ENCODE measurements around the gene ADCY1.
"Not testable (repeated sequence)": the region's sequence is repeated elsewhere in the genome, so short reads cannot be mapped to it uniquely, and the experiment has no call there.

ADCY1 gene

DNA sequence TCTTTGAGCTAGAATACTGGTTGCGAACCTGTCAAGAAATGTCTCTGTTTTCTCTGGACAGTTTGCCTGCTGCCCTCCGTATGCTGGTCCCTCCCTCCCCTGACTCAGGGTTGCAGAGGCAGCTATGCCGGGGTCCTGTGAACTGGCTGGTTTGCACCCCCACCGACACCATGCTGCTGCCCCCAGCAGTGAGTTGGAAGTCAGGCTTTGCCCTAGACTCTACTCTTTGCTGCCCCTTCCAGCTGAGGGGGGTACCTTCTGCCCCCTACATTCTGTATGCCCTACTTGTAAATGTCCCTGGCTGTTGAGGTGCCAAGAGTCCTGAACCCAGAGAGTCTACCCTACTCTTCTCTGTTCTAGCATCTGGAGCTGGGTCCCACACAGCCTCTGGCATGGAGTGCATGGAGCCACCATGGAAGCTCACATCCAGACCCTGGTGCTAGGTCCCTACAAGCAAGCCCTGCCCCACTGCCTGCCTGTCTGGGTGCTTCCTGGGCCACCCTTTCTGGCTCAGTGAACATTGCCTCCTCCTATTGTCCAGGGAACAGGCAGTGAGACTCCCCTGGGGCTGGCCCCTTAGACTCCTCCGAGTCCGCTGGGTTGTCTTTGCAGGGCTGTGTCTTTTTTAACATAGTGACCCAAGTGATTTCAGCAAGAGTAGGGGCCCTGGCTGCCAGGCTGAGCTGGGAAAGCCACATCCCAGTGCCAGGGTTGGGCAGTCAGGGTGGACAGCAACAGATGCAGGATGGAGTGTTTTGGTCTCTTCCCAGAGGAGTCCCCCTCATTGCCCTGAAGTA is 138.9 kb downstream of the ADCY1 start:
- DNase-seq (ENCODE audit: low spot score) = no peak

- DNase-seq (ENCODE audit: low spot score) = no peak
These were observed 139.7 kb downstream of the ADCY1 start for GRCh38 chr7:45713669-45714520.

- DNase-seq (ENCODE audit: low spot score) = no peak
These were observed 140.3 kb downstream of the ADCY1 start for GRCh38 chr7:45714521-45714820.

- DNase-seq (ENCODE audit: low spot score) = no peak
These were observed 141.5 kb downstream of the ADCY1 start for GRCh38 chr7:45715471-45716352.

GRCh38 chr7:45716380-45717203 is 142.4 kb downstream of the ADCY1 start:
- DNase-seq (ENCODE audit: low spot score) = no peak

DNA sequence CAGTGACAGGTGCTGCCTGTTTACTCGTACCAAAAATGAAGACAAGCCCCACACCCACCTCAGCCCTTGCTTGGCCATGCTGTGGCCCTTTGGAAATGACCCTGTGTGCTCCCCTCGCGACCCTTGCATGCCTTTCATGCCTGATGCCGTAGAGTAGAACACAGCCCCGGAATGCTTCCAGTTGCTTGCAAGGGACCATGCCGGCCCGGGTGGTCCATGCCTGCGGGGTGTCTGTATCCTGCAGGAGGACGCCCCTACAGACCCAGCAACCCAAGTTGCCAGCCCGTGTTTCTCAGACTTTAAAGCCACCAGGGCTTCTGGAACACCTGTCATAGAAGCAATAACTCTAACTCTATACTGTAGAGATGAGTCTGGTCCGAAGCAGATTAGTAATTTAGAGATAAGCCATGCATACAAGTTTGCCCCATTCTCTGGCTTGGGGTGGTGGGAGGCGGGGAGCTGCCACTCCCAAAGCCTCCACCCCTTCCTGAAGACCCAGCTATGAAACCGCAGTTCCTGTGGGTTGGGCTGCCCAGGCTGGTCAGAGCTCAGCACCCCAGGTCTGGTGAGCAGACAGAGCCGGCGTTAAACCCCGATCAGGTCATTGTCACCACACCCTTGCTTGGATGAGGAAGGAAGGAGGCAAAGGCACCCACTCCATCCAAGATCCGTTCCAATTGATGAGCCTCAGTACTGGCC is 143.5 kb downstream of the ADCY1 start:
- DNase-seq (ENCODE audit: low spot score) = no peak

GRCh38 chr7:45718464-45719330 is 144.5 kb downstream of the ADCY1 start:
- DNase-seq (ENCODE audit: low spot score) = no peak

DNA sequence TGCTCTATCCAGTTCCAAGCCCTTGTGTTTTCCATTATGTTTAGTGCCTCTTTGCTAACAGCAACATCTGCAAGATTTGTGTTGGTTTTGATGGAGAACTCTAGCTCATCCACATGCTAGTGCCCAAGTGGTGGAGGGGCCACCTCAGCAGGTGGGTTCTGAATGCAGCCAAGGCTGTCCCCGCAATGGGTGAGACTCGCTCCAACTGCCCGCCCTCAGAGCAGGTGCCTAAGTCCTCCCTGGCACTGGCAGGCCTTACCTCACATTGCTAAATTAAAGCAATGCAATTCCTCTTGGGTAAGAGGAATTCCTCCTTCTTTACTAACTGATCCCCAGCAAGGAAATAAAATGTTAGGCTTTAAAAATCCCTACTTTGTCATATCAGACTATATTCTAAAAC is 146.8 kb downstream of the ADCY1 start:
- DNase-seq (ENCODE audit: low spot score) = no peak

- no peak for DNase-seq (ENCODE audit: low spot score)
These were observed 147.8 kb downstream of the ADCY1 start for GRCh38 chr7:45721686-45722598.

DNA sequence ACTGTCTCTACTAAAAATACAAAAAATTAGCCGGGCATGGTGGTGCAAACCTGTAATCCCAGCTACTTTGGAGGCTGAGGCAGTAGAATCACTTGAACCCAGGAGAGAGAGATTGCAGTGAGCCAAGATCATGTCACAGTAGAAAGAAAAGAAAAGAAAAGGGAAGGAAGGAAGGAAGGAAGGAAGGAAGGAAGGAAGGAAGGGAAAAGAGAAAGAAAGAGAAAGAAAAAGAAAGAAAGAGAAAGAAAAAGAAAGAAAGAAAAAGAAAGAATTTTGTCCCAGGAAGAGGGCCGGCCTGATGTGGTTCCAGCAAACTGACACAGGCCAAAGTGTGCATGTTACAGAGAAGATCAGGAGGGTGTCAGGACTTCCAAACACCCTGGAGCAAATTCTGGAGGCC is 151.1 kb downstream of the ADCY1 start:
- DNase-seq (ENCODE audit: low spot score) = not testable (repeated sequence)

- DNase-seq (ENCODE audit: low spot score) = no peak
These were observed 152.7 kb downstream of the ADCY1 start for GRCh38 chr7:45726883-45727282.

GRCh38 chr7:45731692-45732443 is 157.7 kb downstream of the ADCY1 start:
- DNase-seq (ENCODE audit: low spot score) = not testable (repeated sequence)

- not testable (repeated sequence) for DNase-seq (ENCODE audit: low spot score)
These were observed 164.8 kb downstream of the ADCY1 start for GRCh38 chr7:45738920-45739319.

DNA sequence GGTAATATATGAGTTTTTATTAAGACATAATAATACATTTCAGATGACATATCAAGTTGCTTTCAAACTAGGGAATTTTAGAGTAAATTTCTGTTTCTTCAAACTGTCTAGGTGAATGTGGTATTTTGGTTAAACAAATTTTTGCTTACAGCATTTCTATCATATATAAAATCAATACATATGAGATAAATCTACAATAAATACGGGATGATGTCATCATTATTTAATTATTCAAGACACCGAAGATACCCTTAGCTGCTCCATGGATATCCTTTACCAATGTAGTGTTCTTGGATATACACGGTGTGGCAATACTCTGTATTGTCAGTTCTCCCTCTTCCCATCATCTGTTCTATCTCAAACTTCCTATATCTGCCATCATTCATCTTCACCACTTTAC is 166.4 kb downstream of the ADCY1 start:
- not testable (repeated sequence) for DNase-seq (ENCODE audit: low spot score)

GRCh38 chr7:45748976-45749375 is 174.8 kb downstream of the ADCY1 start:
- DNase-seq (ENCODE audit: low spot score) = not testable (repeated sequence)

DNA sequence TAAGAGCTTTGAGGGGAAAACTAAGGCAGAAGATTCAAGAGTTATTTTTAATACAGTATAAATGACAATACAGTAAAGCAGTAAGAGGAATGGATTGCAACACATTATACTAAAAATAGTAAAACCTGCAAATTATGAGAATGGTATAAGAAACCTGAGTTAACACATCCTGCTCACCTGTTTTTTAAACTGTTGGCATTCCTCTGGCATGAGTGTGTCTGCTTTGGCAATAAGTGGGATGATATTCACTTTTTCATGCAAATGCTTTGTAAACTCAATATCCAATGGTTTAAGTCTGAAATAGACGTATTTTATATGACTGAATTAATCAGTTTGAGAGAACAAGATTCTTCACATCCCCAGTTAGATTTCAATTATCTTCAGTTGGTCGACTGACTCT is 177.2 kb downstream of the ADCY1 start:
- DNase-seq (ENCODE audit: low spot score) = not testable (repeated sequence)

DNA sequence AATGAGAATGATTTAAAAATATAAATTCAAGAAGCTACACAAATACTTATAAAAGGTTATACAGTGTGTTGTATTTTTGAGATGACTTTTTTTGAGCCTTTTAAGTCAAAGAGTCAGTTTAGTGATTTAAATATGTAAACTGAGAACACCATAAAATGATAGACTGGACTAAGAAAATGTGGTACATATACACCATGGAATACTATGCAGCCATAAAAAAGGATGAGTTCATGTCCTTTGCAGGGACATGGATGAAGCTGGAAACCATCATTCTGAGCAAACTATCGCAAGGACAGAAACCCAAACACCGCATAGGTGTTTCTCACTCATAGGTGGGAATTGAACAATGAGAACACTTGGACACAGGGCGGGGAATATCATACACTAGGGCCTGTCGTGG is 182.2 kb downstream of the ADCY1 start:
- not testable (repeated sequence) for DNase-seq (ENCODE audit: low spot score)

- not testable (repeated sequence) for DNase-seq (ENCODE audit: low spot score)
These were observed 182.6 kb downstream of the ADCY1 start for GRCh38 chr7:45756757-45757156.
